Forelimb muscle (tissue), 1 donor: ENCODE measurements around the gene VGLL4. TPM values are rescaled to one million over a fixed set of nuclear protein-coding genes. Genes with fewer than 3 reads are reported as not detected.
"Not testable (repeated sequence)": the region's sequence is repeated elsewhere in the genome, so short reads cannot be mapped to it uniquely, and the experiment has no call there.

Experiments used
- DNase-seq: peaks from one replicate; pipeline ENCODE4 v3.0.0-alpha.2; 2013; ENCODE audit warnings: low read depth
- polyA plus RNA-seq: library from polyadenylated mRNA; unstranded; fragments of 120-200 nt; gene quantifications from one replicate; pipeline ENCODE4 v1.2.1, GENCODE V29; 2013; ENCODE audit not compliant: insufficient read length

VGLL4 gene
- polyA plus RNA-seq, 1 donor: 40.3 TPM

GRCh38 chr3:11535243-11535960 is 108.3 kb downstream of the VGLL4 start:
- DNase-seq: no peak

GRCh38 chr3:11534793-11535101 is 109.0 kb downstream of the VGLL4 start:
- DNase-seq: no peak

- DNase-seq: no peak
These were observed 109.5 kb downstream of the VGLL4 start for GRCh38 chr3:11534011-11534792.

GRCh38 chr3:11532931-11533391 is 110.8 kb downstream of the VGLL4 start:
- no peak for DNase-seq

- DNase-seq: no peak
These were observed 113.5 kb downstream of the VGLL4 start for GRCh38 chr3:11530153-11530721.

GRCh38 chr3:11529281-11529680 is 114.4 kb downstream of the VGLL4 start:
- no peak for DNase-seq

- DNase-seq: not testable (repeated sequence)
These were observed 117.6 kb downstream of the VGLL4 start for GRCh38 chr3:11526121-11526520.

GRCh38 chr3:11523572-11524101 is 120.1 kb downstream of the VGLL4 start:
- no peak for DNase-seq

- DNase-seq: no peak
These were observed 120.7 kb downstream of the VGLL4 start for GRCh38 chr3:11522953-11523571.

GRCh38 chr3:11522398-11522715 is 121.4 kb downstream of the VGLL4 start:
- DNase-seq: no peak

- DNase-seq: no peak
These were observed 122.5 kb downstream of the VGLL4 start for GRCh38 chr3:11521167-11521566.

GRCh38 chr3:11517601-11518000 is 126.1 kb downstream of the VGLL4 start:
- no peak for DNase-seq

GRCh38 chr3:11514191-11514821 is 129.4 kb downstream of the VGLL4 start:
- DNase-seq: no peak

- DNase-seq: no peak
These were observed 129.9 kb downstream of the VGLL4 start for GRCh38 chr3:11513817-11514135.

GRCh38 chr3:11513125-11513816 is 130.4 kb downstream of the VGLL4 start:
- not testable (repeated sequence) for DNase-seq

- DNase-seq: not testable (repeated sequence)
These were observed 132.1 kb downstream of the VGLL4 start for GRCh38 chr3:11511606-11512005.

- no peak for DNase-seq
These were observed 133.4 kb downstream of the VGLL4 start for GRCh38 chr3:11510356-11510755.

GRCh38 chr3:11510001-11510340 is 133.7 kb downstream of the VGLL4 start:
- no peak for DNase-seq

GRCh38 chr3:11509173-11510000 is 134.3 kb downstream of the VGLL4 start:
- DNase-seq: no peak

- DNase-seq: no peak
These were observed 135.2 kb downstream of the VGLL4 start for GRCh38 chr3:11508346-11509172.
